ENCODE data around the gene RPL29.

The RPL29 gene

GRCh38 chr3:51961011-51961410, 34.7 kb downstream of the RPL29 start:
- H3K4me2 ChIP-seq (ENCODE audit: low read depth, low read length, poor library complexity, severe bottlenecking): no peak overlapping the region
- H3K27ac ChIP-seq (ENCODE audit: low read depth, low read length): no peak overlapping the region
- H3K9me2 ChIP-seq (replicated peaks; ENCODE audit: insufficient read depth, low read length): no peaks in the 10 kb centered on the region
- H3K36me3 ChIP-seq (ENCODE audit: low read length): no peaks in the 10 kb centered on the region
- H2AFZ ChIP-seq (ENCODE audit: low read depth, low read length, severe bottlenecking): no peak overlapping the region
- H3F3A ChIP-seq (ENCODE audit: insufficient read depth): no peaks in the 10 kb centered on the region
- no peak overlapping the region for H3K9ac ChIP-seq (ENCODE audit: low read length)
- no peaks in the 10 kb centered on the region for H3K27me3 ChIP-seq (ENCODE audit: low read length)
- no peak for TF ChIP-seq EZH2phosphoT487 (conservative IDR thresholded peaks at IDR 0.05; ENCODE audit: low read length)
- TF ChIP-seq, protein P1, sequence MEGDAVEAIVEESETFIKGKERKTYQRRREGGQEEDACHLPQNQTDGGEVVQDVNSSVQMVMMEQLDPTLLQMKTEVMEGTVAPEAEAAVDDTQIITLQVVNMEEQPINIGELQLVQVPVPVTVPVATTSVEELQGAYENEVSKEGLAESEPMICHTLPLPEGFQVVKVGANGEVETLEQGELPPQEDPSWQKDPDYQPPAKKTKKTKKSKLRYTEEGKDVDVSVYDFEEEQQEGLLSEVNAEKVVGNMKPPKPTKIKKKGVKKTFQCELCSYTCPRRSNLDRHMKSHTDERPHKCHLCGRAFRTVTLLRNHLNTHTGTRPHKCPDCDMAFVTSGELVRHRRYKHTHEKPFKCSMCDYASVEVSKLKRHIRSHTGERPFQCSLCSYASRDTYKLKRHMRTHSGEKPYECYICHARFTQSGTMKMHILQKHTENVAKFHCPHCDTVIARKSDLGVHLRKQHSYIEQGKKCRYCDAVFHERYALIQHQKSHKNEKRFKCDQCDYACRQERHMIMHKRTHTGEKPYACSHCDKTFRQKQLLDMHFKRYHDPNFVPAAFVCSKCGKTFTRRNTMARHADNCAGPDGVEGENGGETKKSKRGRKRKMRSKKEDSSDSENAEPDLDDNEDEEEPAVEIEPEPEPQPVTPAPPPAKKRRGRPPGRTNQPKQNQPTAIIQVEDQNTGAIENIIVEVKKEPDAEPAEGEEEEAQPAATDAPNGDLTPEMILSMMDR (IDR thresholded peaks at IDR 0.05; ENCODE audit: insufficient read depth, low read length, poor library complexity, severe bottlenecking): no peak
- H3K9me3 ChIP-seq (ENCODE audit: insufficient read depth, low read length): no peaks in the 10 kb centered on the region
- H3K79me2 ChIP-seq (ENCODE audit: insufficient read depth, low read length): no peaks in the 10 kb centered on the region
- no peak overlapping the region for H3K4me3 ChIP-seq (ENCODE audit: insufficient read depth, low read length, poor library complexity, severe bottlenecking)
- no peaks in the 10 kb centered on the region for H4K20me1 ChIP-seq (ENCODE audit: low read depth, low read length)

GRCh38 chr3:51960386-51960785, 35.3 kb downstream of the RPL29 start:
- H4K20me1 ChIP-seq (ENCODE audit: low read depth, low read length): no peaks in the 10 kb centered on the region
- TF ChIP-seq, protein P1 (IDR thresholded peaks at IDR 0.05; ENCODE audit: insufficient read depth, low read length, poor library complexity, severe bottlenecking): no peak
- no peak for TF ChIP-seq EZH2phosphoT487 (conservative IDR thresholded peaks at IDR 0.05; ENCODE audit: low read length)
- no peak overlapping the region for H2AFZ ChIP-seq (ENCODE audit: low read depth, low read length, severe bottlenecking)
- no peak overlapping the region for H3K9ac ChIP-seq (ENCODE audit: low read length)
- H3K4me2 ChIP-seq (ENCODE audit: low read depth, low read length, poor library complexity, severe bottlenecking): no peak overlapping the region
- H3K79me2 ChIP-seq (ENCODE audit: insufficient read depth, low read length): no peaks in the 10 kb centered on the region
- no peaks in the 10 kb centered on the region for H3F3A ChIP-seq (ENCODE audit: insufficient read depth)
- no peaks in the 10 kb centered on the region for H3K36me3 ChIP-seq (ENCODE audit: low read length)
- H3K27me3 ChIP-seq (ENCODE audit: low read length): no peaks in the 10 kb centered on the region
- no peak overlapping the region for H3K27ac ChIP-seq (ENCODE audit: low read depth, low read length)
- H3K4me3 ChIP-seq (ENCODE audit: insufficient read depth, low read length, poor library complexity, severe bottlenecking): no peak overlapping the region
- no peaks in the 10 kb centered on the region for H3K9me2 ChIP-seq (replicated peaks; ENCODE audit: insufficient read depth, low read length)
- H3K9me3 ChIP-seq (ENCODE audit: insufficient read depth, low read length): no peaks in the 10 kb centered on the region

- no peaks in the 10 kb centered on the region for H3K9me3 ChIP-seq (ENCODE audit: insufficient read depth, low read length)
- H4K20me1 ChIP-seq (ENCODE audit: low read depth, low read length): no peaks in the 10 kb centered on the region
- no peak overlapping the region for H3K9ac ChIP-seq (ENCODE audit: low read length)
- no peaks in the 10 kb centered on the region for H3K9me2 ChIP-seq (replicated peaks; ENCODE audit: insufficient read depth, low read length)
- no peak overlapping the region for H2AFZ ChIP-seq (ENCODE audit: low read depth, low read length, severe bottlenecking)
- H3K4me2 ChIP-seq (ENCODE audit: low read depth, low read length, poor library complexity, severe bottlenecking): no peak overlapping the region
- TF ChIP-seq, protein P1 (IDR thresholded peaks at IDR 0.05; ENCODE audit: insufficient read depth, low read length, poor library complexity, severe bottlenecking): no peak
- no peak for TF ChIP-seq EZH2phosphoT487 (conservative IDR thresholded peaks at IDR 0.05; ENCODE audit: low read length)
- no peaks in the 10 kb centered on the region for H3F3A ChIP-seq (ENCODE audit: insufficient read depth)
- H3K4me3 ChIP-seq (ENCODE audit: insufficient read depth, low read length, poor library complexity, severe bottlenecking): no peak overlapping the region
- no peaks in the 10 kb centered on the region for H3K27me3 ChIP-seq (ENCODE audit: low read length)
- no peak overlapping the region for H3K27ac ChIP-seq (ENCODE audit: low read depth, low read length)
- H3K79me2 ChIP-seq (ENCODE audit: insufficient read depth, low read length): no peaks in the 10 kb centered on the region
- H3K36me3 ChIP-seq (ENCODE audit: low read length): no peaks in the 10 kb centered on the region
Observed at GRCh38 chr3:51959651-51960050, 36.0 kb downstream of the RPL29 start.

All from SU-DHL-6 (cell line).